CD14-positive monocyte (primary cell): ENCODE data around the gene HOXD11. TPM values are rescaled to one million over a fixed set of nuclear protein-coding genes. Genes with fewer than 3 reads are reported as not detected.

Source experiments
- DNase-seq, 3 donors: peaks; one replicate each; pipeline ENCODE4 v3.0.0-alpha.2; 2011 to 2022
- H2AFZ ChIP-seq: 2 replicates; pipeline ENCODE4 v1.6.0; 2012; ENCODE audit warnings: mild to moderate bottlenecking, low read depth, low read length, inconsistent platforms; ENCODE audit not compliant: insufficient read depth, poor library complexity, severe bottlenecking
- H3K27ac ChIP-seq, 2 donors: 1 replicate in 1 of 2; 2 replicates in 1 of 2; pipeline ENCODE4 v1.5.1; 2012 to 2013; ENCODE audit warnings: low read length in 2 of 2, control low read depth in 1 of 2, inconsistent platforms in 1 of 2, low read depth in 1 of 2, mild to moderate bottlenecking in 1 of 2
- H3K27me3 ChIP-seq, 2 donors: one replicate each; pipeline versions ENCODE4 v1.6.0 to v1.6.1; 2011 to 2013; ENCODE audit warnings: low read length in 2 of 2; ENCODE audit not compliant: control insufficient read depth in 2 of 2, insufficient read depth in 2 of 2
- H3K36me3 ChIP-seq, 2 donors: replicated peaks in 1 of 2; 1 replicate in 1 of 2; 2 replicates in 1 of 2; pipeline versions ENCODE4 v1.5.1 to v1.6.1; 2012 to 2013; ENCODE audit warnings: low read length in 2 of 2, control low read depth in 1 of 2, inconsistent platforms in 1 of 2, mild to moderate bottlenecking in 1 of 2; ENCODE audit not compliant: insufficient read depth in 2 of 2, control insufficient read depth in 1 of 2
- H3K4me1 ChIP-seq, 2 donors: 1 replicate in 1 of 2; 2 replicates in 1 of 2; pipeline versions ENCODE4 v1.5.1 to v1.6.1; 2012 to 2013; ENCODE audit warnings: low read length in 2 of 2, control low read depth in 1 of 2, inconsistent platforms in 1 of 2, mild to moderate bottlenecking in 1 of 2, moderate library complexity in 1 of 2; ENCODE audit not compliant: insufficient read depth in 2 of 2, control insufficient read depth in 1 of 2
- H3K4me2 ChIP-seq: replicated peaks from 2 replicates; pipeline ENCODE3; 2012; ENCODE audit warnings: low read length, moderate library complexity, mild to moderate bottlenecking; ENCODE audit not compliant: poor library complexity, severe bottlenecking; ENCODE audit errors: extremely low read depth
- H3K4me3 ChIP-seq, 3 experiments: fragments of 200-600 bp in 1 of 3; sonication (generic) in 1 of 3; replicated peaks in 1 of 3; 1 replicate in 2 of 3; 2 replicates in 1 of 3; pipeline ENCODE4 v1.5.1; 2011 to 2013; ENCODE audit warnings: low read length in 3 of 3, mild to moderate bottlenecking in 3 of 3, control low read depth in 2 of 3, low read depth in 2 of 3, inconsistent platforms in 1 of 3, moderate library complexity in 1 of 3
- H3K79me2 ChIP-seq: 2 replicates; pipeline ENCODE4 v1.6.0; 2012; ENCODE audit warnings: mild to moderate bottlenecking, control low read depth, inconsistent platforms, low read length, moderate library complexity; ENCODE audit not compliant: insufficient read depth
- H3K9ac ChIP-seq: 2 replicates; pipeline ENCODE4 v1.6.0; 2017; ENCODE audit warnings: low read length, mild to moderate bottlenecking; ENCODE audit not compliant: insufficient read depth, poor library complexity, severe bottlenecking
- H3K9me3 ChIP-seq, 2 donors: replicated peaks in 1 of 2; 1 replicate in 1 of 2; 2 replicates in 1 of 2; pipeline versions ENCODE4 v1.5.1 to v1.6.1; 2012 to 2013; ENCODE audit warnings: low read length in 2 of 2, control low read depth in 1 of 2; ENCODE audit not compliant: control insufficient read depth in 1 of 2, insufficient read depth in 1 of 2
- H4K20me1 ChIP-seq: 2 replicates; pipeline ENCODE4 v1.6.0; 2012; ENCODE audit warnings: mild to moderate bottlenecking, low read length, control low read depth, moderate library complexity; ENCODE audit not compliant: insufficient read depth
- H3K27ac Mint-ChIP-seq, 7 donors: one replicate each; pipeline ENCODE4 v1.8.0; 2020; ENCODE audit warnings: mild to moderate bottlenecking in 7 of 7, mixed read lengths in 7 of 7, moderate library complexity in 6 of 7, inconsistent platforms in 2 of 7
- H3K27me3 Mint-ChIP-seq, 3 donors: one replicate each; pipeline ENCODE4 v1.8.0; 2021 to 2022; ENCODE audit warnings: low read depth in 3 of 3, mild to moderate bottlenecking in 3 of 3, mixed read lengths in 3 of 3, moderate library complexity in 3 of 3, inconsistent platforms in 1 of 3
- H3K36me3 Mint-ChIP-seq, 2 donors: one replicate each; pipeline ENCODE4 v1.8.0; 2020; ENCODE audit warnings: mixed read lengths in 2 of 2, inconsistent platforms in 1 of 2, mild to moderate bottlenecking in 1 of 2
- H3K4me1 Mint-ChIP-seq: one replicate; pipeline ENCODE4 v1.8.0; 2020; ENCODE audit warnings: mild to moderate bottlenecking, mixed read lengths
- H3K4me3 Mint-ChIP-seq, 2 donors: one replicate each; pipeline ENCODE4 v1.8.0; 2020; ENCODE audit warnings: mild to moderate bottlenecking in 2 of 2, mixed read lengths in 2 of 2, moderate library complexity in 1 of 2
- H3K9me3 Mint-ChIP-seq, 7 donors: one replicate each; pipeline ENCODE4 v1.8.0; 2020 to 2022; ENCODE audit warnings: mixed read lengths in 7 of 7, mild to moderate bottlenecking in 6 of 7, moderate library complexity in 6 of 7, inconsistent platforms in 2 of 7
- CTCF ChIP-seq: fragments of 200-600 bp; IDR thresholded peaks from one replicate; pipeline ENCODE4 v1.8.0; 2022; ENCODE audit warnings: antibody characterized with exemption, mild to moderate bottlenecking
- WGBS: methylation state at CpG from one replicate; pipeline ENCODE4 v1.1.5; 2013; ENCODE audit warnings: missing lambda C conversion rate; ENCODE audit not compliant: insufficient coverage; 5-methylcytosine and 5-hydroxymethylcytosine counted together
- intact Hi-C, 2 donors: fragments of 100-400 bp; cut with micrococcal nuclease; formaldehyde crosslinking; loops; one replicate each; pipeline versions ENCODE4 v1.15.0 to v1.15.1; 2023
- polyA plus RNA-seq, 3 donors: library from polyadenylated mRNA; depleted of rRNA in 1 of 3; unstranded in 2 of 3; stranded (reverse) in 1 of 3; fragments of 300-500 nt in 2 of 3; fragments of >200 nt in 1 of 3; fragmentation: Illumina TruSeq in 2 of 3; gene quantifications; 1 replicate in 2 of 3; 2 replicates in 1 of 3; pipeline ENCODE4 v1.2.3, GENCODE V29; 2012 to 2021

HOXD11 gene
- polyA plus RNA-seq, 3 donors, result not detected

- WGBS, result 15% methylated on average over 9 of the region's 14 CpGs
- Histone ChIP-seq H3K4me2 (no peak overlapping the region), H3K36me3 (no peaks in the 10 kb centered on the region), H3K27me3 (peaks cover 98 to 99% of the 10 kb centered on the region in 2 donors), H3K9ac (no peak overlapping the region), H3K4me1 (peaks cover 17 to 19% of the 10 kb centered on the region in 2 donors), H4K20me1 (no peaks in the 10 kb centered on the region), H3K27ac (no peak overlapping the region), H2AFZ (no peak overlapping the region), H3K9me3 (peaks cover 7 to 50% of the 10 kb centered on the region in 2 donors), H3K4me3 (no peak overlapping the region), H3K79me2 (no peaks in the 10 kb centered on the region)
- Mint-ChIP-seq H3K36me3 (peaks cover 0 to 10% of the 10 kb centered on the region in 2 donors), H3K9me3 (peaks cover 0 to 34% (median 26%) of the 10 kb centered on the region in 7 donors), H3K27me3 (peaks cover 93 to 100% (median 94%) of the 10 kb centered on the region in 3 donors), H3K4me3 (peak overlapping the region in 1 of 2 donors; percentile 68), H3K4me1 (peaks cover 31% of the 10 kb centered on the region), H3K27ac (no peak overlapping the region)
- no peak for TF ChIP-seq CTCF
- intact Hi-C loops, result no loop called here
- no peak for DNase-seq
Measured at GRCh38 chr2:176138526-176138922, 31.4 kb downstream of the HOXD11 start.

- 5% methylated on average over 20 of the region's 28 CpGs for WGBS
- no peaks in the 10 kb centered on the region for H4K20me1 ChIP-seq
- H3K4me1 Mint-ChIP-seq, result peaks cover 31% of the 10 kb centered on the region
- H3K27me3 Mint-ChIP-seq, result peaks cover 93 to 100% (median 93%) of the 10 kb centered on the region in 3 donors
- no peaks in the 10 kb centered on the region for H3K79me2 ChIP-seq
- peaks cover 98 to 99% of the 10 kb centered on the region in 2 donors for H3K27me3 ChIP-seq
- H2AFZ ChIP-seq, result no peak overlapping the region
- no peak overlapping the region for H3K4me3 ChIP-seq
- peaks cover 7 to 49% of the 10 kb centered on the region in 2 donors for H3K9me3 ChIP-seq
- H3K36me3 ChIP-seq, result no peaks in the 10 kb centered on the region
- H3K36me3 Mint-ChIP-seq, result peaks cover 0 to 10% of the 10 kb centered on the region in 2 donors
- intact Hi-C loops, result no loop called here
- peak overlapping the region in 1 of 2 donors; percentile 68 for H3K4me3 Mint-ChIP-seq
- no peak overlapping the region for H3K27ac Mint-ChIP-seq
- H3K4me2 ChIP-seq, result no peak overlapping the region
- H3K27ac ChIP-seq, result no peak overlapping the region
- H3K9me3 Mint-ChIP-seq, result peaks cover 0 to 34% (median 26%) of the 10 kb centered on the region in 7 donors
- peaks cover 17 to 19% of the 10 kb centered on the region in 2 donors for H3K4me1 ChIP-seq
- DNase-seq, result no peak
- H3K9ac ChIP-seq, result no peak overlapping the region
- TF ChIP-seq CTCF, result no peak
Measured at GRCh38 chr2:176138923-176139660, 32.0 kb downstream of the HOXD11 start.
